Adrenal gland (tissue), 12 donors: ENCODE data around the gene USB1. TPM values are rescaled to one million over a fixed set of nuclear protein-coding genes. Genes with fewer than 3 reads are reported as not detected.

Source experiments
- DNase-seq, 7 donors: peaks; one replicate each; pipeline ENCODE4 v3.0.0-alpha.2; 2019 to 2020
- H3K27ac ChIP-seq, 5 donors: fragments of 200-600 bp; sonication (generic) in 4 of 5; 1 replicate in 3 of 5; 2 replicates in 2 of 5; pipeline versions ENCODE4 v1.5.1 to v1.8.0; 2016 to 2020; ENCODE audit warnings: mild to moderate bottlenecking in 1 of 5
- H3K27me3 ChIP-seq: fragments of 200-600 bp; 2 replicates; pipeline ENCODE4 v1.8.0; 2021
- H3K36me3 ChIP-seq, 2 donors: fragments of 200-600 bp; replicated peaks in 1 of 2; 1 replicate in 1 of 2; 2 replicates in 1 of 2; pipeline versions ENCODE4 v1.5.1 to v1.8.0; 2018 to 2022
- H3K4me1 ChIP-seq, 2 donors: fragments of 200-600 bp; replicated peaks in 1 of 2; 1 replicate in 1 of 2; 2 replicates in 1 of 2; pipeline versions ENCODE4 v1.5.1 to v1.8.0; 2018 to 2021
- H3K4me3 ChIP-seq, 4 donors: fragments of 200-600 bp; sonication (generic) in 3 of 4; one replicate each; pipeline ENCODE4 v1.5.1; 2016 to 2018
- H3K9me3 ChIP-seq, 3 donors: fragments of 200-600 bp; sonication (generic) in 1 of 3; replicated peaks in 1 of 3; 1 replicate in 2 of 3; 2 replicates in 1 of 3; pipeline versions ENCODE4 v1.5.1 to v1.8.0; 2016 to 2021
- POLR2A ChIP-seq, 2 donors: fragments of 450-650 bp; IDR thresholded peaks; one replicate each; pipeline ENCODE4 v1.6.1; 2017; ENCODE audit warnings: antibody characterized with exemption in 2 of 2, mild to moderate bottlenecking in 2 of 2, moderate library complexity in 1 of 2
- WGBS, 4 donors: extraction: QIAGEN DNeasy Blood & Tissue Kit in 2 of 4; methylation state at CpG; one replicate each; pipeline versions ENCODE4 v1.1.5 to v1.1.7; 2013 to 2017; 5-methylcytosine and 5-hydroxymethylcytosine counted together
- intact Hi-C, 2 donors: fragments of 100-400 bp; cut with DNase I; formaldehyde crosslinking; loops; one replicate each; pipeline versions ENCODE4 v1.14.1 to v1.15.0; 2022 to 2023
- polyA plus RNA-seq, 3 donors: library from polyadenylated mRNA; stranded (reverse); fragments of 200-250 nt in 2 of 3; fragments of 350-450 nt in 1 of 3; fragmentation: Illumina TruSeq in 1 of 3; extraction: RNeasy Lipid Tissue Mini Kit (QIAGEN cat#74804) in 1 of 3; gene quantifications; one replicate each; pipeline ENCODE4 v1.2.3, GENCODE V29; 2013 to 2014
- total RNA-seq, 9 donors: library from RNA; depleted of rRNA in 4 of 9; stranded (reverse); fragments of >200 nt in 4 of 9; fragments of 120-200 nt in 1 of 9; fragmentation: NEBNext Ultra II Directional in 1 of 9; extraction: Animal tissue kit (Norgen Biotek cat#: 25700) in 1 of 9; gene quantifications; one replicate each; pipeline versions ENCODE4 v1.1.0 to v1.2.4, GENCODE V29; 2013 to 2023
- TF ChIP-seq, protein P1 (sequence below), 6 experiments: fragments of 450-650 bp in 4 of 6; fragments of 200-600 bp in 2 of 6; sonication (generic) in 1 of 6; IDR thresholded peaks; 1 replicate in 5 of 6; 2 replicates in 1 of 6; pipeline versions ENCODE4 v1.5.1 to v1.8.0; 2016 to 2021; ENCODE audit warnings: antibody characterized with exemption in 6 of 6, mild to moderate bottlenecking in 2 of 6, moderate library complexity in 1 of 6
- donor health status: healthy with polysubstance abuse.
- donor health status: Bipolar disorder and iron deficiency.
- donor health status: DM: yes; HTN: yes; CAD: no.
- donor health status: DM: no; HTN: no; CAD: no.
- donor health status: DM: no; HTN: no; CAD: no.
- donor health status: DM: yes; HTN: yes; CAD: no.

USB1 gene
- total and polyA plus RNA-seq, 12 donors: 26.9 to 273 (median 48.3) TPM

DNA sequence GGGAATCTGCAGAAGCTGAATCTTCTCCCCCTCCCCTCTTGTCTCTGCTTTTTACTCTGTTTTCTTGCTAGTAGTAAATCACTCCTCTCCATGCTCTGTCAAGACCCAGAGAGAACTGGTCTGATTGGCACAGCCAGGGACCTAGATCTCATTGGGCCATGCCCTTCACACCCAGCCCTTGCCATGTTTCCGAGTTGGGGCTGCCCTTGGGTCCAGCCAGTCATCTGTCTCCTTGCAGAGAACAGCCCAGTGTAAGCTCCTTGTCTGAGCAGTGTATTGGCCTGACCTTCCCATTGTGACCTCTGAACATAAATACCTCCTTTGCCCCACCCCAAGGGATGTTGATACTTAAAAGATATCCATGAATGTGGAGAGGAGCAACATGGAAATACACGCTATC lies 28.2 kb downstream of the USB1 start:
- Histone ChIP-seq H3K4me3 (no peak overlapping the region), H3K27ac (no peak overlapping the region), H3K4me1 (peaks cover 17 to 58% of the 10 kb centered on the region in 2 donors), H3K27me3 (no peaks in the 10 kb centered on the region), H3K9me3 (no peaks in the 10 kb centered on the region), H3K36me3 (no peaks in the 10 kb centered on the region)
- no peak for DNase-seq
- intact Hi-C loops: loop anchor here (5.0 to 10.0 kb wide), 3 partner anchors 93 to 275 kb away; partner anchors contain the start of gene CSNK2A2 (in 1 of the 2)
- WGBS, 4 donors: 59 to 88% (median 78%) methylated on average over 2 of the region's 2 CpGs
- no peak for TF ChIP-seq POLR2A (IDR thresholded peaks at IDR 0.05)
- TF ChIP-seq, protein P1, sequence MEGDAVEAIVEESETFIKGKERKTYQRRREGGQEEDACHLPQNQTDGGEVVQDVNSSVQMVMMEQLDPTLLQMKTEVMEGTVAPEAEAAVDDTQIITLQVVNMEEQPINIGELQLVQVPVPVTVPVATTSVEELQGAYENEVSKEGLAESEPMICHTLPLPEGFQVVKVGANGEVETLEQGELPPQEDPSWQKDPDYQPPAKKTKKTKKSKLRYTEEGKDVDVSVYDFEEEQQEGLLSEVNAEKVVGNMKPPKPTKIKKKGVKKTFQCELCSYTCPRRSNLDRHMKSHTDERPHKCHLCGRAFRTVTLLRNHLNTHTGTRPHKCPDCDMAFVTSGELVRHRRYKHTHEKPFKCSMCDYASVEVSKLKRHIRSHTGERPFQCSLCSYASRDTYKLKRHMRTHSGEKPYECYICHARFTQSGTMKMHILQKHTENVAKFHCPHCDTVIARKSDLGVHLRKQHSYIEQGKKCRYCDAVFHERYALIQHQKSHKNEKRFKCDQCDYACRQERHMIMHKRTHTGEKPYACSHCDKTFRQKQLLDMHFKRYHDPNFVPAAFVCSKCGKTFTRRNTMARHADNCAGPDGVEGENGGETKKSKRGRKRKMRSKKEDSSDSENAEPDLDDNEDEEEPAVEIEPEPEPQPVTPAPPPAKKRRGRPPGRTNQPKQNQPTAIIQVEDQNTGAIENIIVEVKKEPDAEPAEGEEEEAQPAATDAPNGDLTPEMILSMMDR (IDR thresholded peaks at IDR 0.05): no peak

DNA sequence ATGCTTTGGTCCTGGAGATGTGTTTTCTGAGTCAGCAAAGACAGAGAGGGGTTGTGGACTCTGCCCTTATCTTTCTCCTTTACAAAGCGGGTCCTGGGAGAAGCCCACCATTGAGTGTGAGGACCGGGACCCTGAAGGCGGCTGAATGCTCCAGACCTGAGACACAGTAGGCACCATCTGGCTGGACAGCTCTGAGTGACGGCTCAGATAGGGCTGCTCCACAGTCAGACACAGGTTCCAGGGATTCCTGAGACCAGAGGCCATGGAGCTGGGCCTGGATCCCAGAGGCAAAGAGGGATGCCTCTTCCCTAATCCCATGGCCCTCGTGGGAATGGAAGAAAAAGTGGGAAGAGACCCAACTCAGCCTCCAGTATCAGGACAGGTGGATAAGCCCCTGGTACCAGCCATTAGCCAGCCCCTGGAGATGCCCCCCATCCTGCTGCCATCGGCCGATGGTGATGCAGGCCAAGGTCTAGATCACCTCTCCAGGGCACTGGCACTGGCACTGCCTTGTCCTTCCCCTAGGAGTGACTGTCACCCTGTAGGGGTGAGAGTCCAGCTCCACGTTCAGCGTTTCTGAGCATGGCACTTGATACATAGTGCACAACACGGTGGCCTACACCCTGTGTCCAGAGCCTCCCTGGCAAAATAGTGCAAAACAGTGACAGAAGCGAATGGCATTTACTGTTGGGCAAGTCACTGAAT lies 29.1 kb downstream of the USB1 start:
- no peak for TF ChIP-seq POLR2A (IDR thresholded peaks at IDR 0.05)
- TF ChIP-seq, protein P1 (IDR thresholded peaks at IDR 0.05): no peak
- no peak overlapping the region for H3K27ac ChIP-seq
- intact Hi-C loops: no loop called here
- WGBS, 4 donors: 88 to 96% (median 92%) methylated on average over 5 to 11 of the region's 11 CpGs
- no peaks in the 10 kb centered on the region for H3K9me3 ChIP-seq
- no peak for DNase-seq
- no peak overlapping the region for H3K4me3 ChIP-seq
- H3K4me1 ChIP-seq: peaks cover 8 to 49% of the 10 kb centered on the region in 2 donors
- no peaks in the 10 kb centered on the region for H3K36me3 ChIP-seq
- no peaks in the 10 kb centered on the region for H3K27me3 ChIP-seq

DNA sequence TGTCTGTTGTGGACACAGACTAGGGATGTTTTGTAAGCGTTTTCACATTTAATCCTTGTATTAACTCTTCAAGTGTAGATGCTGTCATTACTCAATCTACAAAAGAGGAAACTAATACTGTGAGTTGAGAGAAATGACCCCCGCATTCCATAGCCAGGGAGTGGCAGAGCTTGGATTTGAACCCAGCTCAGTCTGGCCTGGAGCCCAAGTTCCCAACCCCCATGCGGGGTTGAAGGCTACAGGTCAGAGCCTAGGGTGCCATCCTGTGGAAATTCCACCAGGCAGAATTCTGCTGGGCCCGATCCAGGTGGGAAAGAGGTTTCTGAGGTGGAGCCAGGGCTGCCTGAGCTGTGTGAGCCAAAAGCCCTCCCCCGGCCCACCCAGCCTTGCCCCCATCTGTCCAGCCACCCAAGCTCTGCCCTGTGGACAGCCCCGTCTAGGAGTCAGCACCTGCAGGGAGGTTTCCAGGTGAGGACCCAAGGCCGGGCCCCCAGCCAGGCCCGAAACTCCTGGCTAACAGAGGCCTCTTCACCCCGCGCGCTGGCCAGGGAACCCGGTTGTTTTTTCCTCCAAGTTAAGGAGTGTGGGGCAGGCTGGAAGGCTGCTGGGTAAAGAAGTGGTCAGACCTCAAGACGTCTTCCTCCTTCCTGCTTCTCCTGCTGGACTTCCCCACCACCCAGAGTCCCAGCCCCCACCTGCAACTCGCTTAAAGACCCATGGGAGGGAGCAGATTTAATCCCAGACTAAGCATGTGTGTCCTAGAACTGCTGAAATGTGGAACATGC lies 30.0 kb downstream of the USB1 start:
- intact Hi-C loops: no loop called here
- H3K27ac ChIP-seq: no peak overlapping the region

More for the DNA sequence above, 30.0 kb downstream of the USB1 start:
- no peak for DNase-seq
- no peaks in the 10 kb centered on the region for H3K9me3 ChIP-seq
- no peaks in the 10 kb centered on the region for H3K27me3 ChIP-seq
- H3K4me1 ChIP-seq: peaks cover 6 to 47% of the 10 kb centered on the region in 2 donors
- no peak for TF ChIP-seq POLR2A (IDR thresholded peaks at IDR 0.05)
- TF ChIP-seq, protein P1 (IDR thresholded peaks at IDR 0.05): no peak
- no peak overlapping the region for H3K4me3 ChIP-seq
- no peaks in the 10 kb centered on the region for H3K36me3 ChIP-seq
- WGBS, 4 donors: 62 to 71% (median 67%) methylated on average over 12 to 14 of the region's 14 CpGs
